GM12878 (cell line): ENCODE results near the gene TMEM170B.

ENCODE experiments used
- CTCF ChIP-seq, 3 experiments: IDR thresholded peaks in 2 of 3; conservative IDR thresholded peaks in 1 of 3; 2 replicates each; pipeline ENCODE4 v1.5.1; 2011; ENCODE audit warnings: low read depth in 3 of 3, low read length in 3 of 3, mild to moderate bottlenecking in 3 of 3, control low read depth in 2 of 3, moderate library complexity in 2 of 3, inconsistent platforms in 1 of 3, mixed read lengths in 1 of 3; ENCODE audit not compliant: control insufficient read depth in 2 of 3, insufficient read depth in 1 of 3; ENCODE audit errors: extremely low read depth in 1 of 3
- E2F4 ChIP-seq: IDR thresholded peaks from 2 replicates; pipeline ENCODE4 v1.6.1; 2012; ENCODE audit warnings: low read depth, low read length, improper control_type of control experiment
- EZH2 ChIP-seq: IDR thresholded peaks from 2 replicates; pipeline ENCODE4 v1.6.1; 2012; ENCODE audit warnings: low read depth, mild to moderate bottlenecking, control low read depth, inconsistent platforms, low read length, borderline replicate concordance; ENCODE audit not compliant: control insufficient read depth

- TF ChIP-seq CTCF (IDR thresholded peaks at IDR 0.05 in 2 of 3, conservative IDR thresholded peaks at IDR 0.05 in 1 of 3; ENCODE audit: control insufficient read depth in 2 of 3, extremely low read depth in 1 of 3, insufficient read depth in 1 of 3, low read depth in 3 of 3, low read length in 3 of 3) (no peak), E2F4 (no peak), EZH2 (no peak)
Measured at GRCh38 chr6:11492464-11493290, 44.9 kb upstream of the TMEM170B start.
